Measurements from ENCODE around the gene TMEM126B.
"Not testable (repeated sequence)": the region's sequence is repeated elsewhere in the genome, so short reads cannot be mapped to it uniquely, and the experiment has no call there.

Gene TMEM126B

DNA sequence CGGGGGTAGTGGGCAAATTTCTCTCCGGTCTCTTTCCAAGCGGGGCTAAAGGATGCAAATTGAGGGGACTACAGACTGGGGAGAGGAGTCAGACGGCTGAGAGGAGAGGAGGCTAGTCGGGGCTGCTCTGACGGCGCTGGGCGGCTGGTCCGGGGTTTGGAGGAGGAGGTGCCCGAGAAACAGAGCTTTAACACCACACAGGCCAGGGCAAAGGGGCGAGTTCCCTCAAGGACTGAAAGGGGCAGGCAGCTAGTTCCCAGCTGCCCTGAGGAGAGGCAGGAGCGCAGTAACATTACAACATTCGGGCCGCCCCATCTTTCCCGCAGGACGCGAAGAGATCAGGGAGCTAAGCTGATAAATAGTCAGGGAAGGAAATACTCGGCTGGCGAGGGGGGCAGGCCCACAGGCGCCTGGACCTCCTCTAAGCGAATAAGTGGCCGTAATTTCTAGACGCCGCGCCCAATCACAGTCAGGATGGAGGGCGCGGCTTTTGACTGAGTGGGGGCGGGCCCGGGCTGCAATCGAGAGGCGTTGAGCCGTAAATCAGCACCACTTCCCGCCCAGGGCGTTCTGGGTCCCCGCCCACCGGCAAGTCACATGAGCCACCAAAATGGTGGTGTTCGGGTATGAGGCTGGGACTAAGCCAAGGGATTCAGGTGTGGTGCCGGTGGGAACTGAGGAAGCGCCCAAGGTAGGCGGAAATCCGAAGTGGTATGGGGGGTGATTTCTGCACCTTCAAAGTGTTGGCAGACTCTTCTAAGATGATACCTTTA lies at the start of gene TMEM126B:
Gene TMEM126B, plus strand, starts transcription at position 596 of the 773 bp plus-strand sequence. Its CDS starts 15 bp downstream, at position 611.
- DNase-seq: peak; percentile 99

DNA sequence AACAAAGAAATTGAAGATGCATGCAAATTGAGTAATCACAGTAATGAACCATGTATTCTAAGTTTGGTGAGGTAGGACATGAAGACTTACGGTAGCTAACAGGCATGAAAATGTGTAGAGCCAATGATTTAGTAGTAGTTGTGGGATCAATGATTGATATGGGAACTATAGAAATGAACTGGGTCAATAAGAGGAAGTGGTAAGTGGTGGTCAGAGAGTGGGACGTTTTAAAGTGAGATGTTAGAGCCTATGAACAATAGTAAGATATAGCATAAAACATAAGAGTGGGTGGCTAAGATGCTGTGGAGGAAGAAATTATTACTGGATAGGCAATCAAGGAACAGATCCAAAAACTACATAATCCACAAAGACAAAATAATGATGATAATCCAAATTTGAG lies 46.3 kb upstream of the TMEM126B start:
- no peak for DNase-seq

DNA sequence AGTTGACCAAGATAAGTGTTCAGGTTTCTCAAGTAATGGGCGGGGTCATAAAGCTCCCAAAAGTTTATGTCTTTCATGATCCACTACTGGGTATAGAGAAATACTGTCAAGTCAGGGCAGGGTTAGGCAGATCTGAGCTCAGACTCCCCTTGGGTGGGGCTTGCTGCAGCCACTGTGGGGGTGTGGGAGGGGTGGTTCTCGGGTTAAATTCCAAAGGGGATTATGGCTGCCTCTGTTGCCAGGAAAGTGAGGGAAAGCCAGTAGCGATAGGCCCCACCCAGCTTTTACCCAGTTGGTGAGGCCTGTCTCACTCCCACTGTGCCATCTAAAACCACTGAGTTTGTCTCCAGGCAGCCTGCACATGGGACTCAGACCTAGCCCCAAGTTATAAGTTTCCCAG lies 39.0 kb upstream of the TMEM126B start:
- DNase-seq: no peak

DNA sequence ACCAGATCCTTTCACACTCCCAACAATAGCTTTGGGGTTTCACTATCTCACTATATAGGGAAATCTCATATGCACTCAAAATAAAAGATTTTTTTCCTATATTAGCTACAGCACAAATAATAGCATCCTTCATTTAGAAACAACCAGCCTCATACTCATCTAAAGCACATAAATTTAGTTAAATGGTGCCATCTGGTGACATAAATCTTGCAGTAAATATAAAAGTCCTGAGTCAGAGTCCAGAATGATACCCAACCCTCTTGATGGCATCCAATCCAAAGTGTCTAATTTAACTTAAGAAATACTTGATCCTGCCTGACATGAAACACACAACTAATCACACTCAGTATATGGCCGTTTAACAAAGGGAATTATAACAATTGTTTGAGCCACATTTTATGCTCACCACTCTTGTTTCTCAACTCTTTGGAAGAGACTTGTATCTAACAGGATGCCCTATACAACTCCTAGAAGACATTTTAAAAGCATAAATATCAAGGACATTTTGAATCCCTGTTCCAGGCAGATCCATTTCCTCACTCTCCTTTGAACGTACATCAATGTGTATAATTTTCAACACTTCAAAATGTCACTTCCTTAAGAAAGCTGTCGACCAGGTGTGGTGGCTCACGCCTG lies 37.4 kb upstream of the TMEM126B start:
- DNase-seq: no peak

DNA sequence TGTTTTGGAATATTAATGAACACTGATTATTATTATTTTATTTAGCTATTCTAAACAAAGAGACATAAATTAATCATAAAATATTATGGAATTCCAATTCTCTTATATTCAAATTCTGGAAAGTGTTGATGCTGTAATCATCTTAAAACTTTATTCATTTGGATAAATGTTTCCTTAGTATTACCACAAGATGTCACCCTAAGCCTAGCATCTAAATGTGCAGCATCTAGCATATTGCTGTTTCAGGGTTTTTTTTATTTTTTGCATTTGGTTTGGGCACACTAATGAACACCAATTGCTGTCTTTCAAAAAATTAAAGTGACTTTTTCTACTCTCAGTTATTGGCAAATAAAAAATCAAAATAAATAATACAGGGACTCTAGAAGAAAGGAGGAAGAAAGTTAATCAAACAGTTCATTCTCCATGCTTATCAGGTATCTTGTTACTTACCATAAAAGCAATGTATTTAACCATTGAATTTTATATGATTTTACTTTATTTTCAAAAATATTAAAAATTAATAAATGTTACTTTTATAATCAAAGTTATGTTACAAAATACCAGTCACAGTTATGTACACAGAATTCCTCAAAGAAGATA lies 33.0 kb upstream of the TMEM126B start:
- DNase-seq: no peak

DNA sequence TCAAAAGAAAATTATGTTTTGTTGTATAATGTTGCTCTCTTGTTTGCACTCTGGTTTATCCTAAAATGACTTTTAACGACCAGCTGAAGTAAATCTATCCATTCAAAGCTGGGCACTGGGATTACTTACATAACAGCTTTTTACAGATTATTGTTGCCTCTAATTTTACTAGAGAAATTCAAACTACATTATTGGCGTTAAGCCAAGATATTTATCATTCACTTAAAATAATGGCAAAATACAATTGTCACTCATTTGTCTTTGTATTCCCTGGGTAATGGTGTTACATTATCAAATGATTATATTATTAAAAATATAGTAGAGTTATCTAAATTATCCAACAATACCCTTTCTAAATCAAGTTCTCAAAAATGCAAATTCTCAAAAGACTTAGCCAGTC lies 31.5 kb upstream of the TMEM126B start:
- no peak for DNase-seq

DNA sequence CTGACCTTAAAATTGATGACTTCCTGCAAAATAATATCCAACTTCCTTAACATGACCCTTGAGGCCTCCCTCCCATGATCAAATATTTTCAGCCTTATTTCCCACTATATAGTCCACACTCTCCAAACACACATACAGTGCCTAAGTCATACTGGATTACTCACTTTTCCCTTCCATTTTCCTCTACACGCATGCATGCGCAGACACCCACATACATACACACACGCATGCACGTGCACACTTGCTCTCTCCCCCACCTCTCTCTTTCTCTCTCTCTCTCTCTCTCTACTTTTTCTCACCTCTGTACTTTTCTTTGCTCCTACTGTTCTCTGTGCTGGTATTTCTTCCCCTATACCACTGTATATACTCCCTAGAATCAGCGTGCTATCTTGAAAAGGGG lies 29.3 kb upstream of the TMEM126B start:
- DNase-seq: no peak

DNA sequence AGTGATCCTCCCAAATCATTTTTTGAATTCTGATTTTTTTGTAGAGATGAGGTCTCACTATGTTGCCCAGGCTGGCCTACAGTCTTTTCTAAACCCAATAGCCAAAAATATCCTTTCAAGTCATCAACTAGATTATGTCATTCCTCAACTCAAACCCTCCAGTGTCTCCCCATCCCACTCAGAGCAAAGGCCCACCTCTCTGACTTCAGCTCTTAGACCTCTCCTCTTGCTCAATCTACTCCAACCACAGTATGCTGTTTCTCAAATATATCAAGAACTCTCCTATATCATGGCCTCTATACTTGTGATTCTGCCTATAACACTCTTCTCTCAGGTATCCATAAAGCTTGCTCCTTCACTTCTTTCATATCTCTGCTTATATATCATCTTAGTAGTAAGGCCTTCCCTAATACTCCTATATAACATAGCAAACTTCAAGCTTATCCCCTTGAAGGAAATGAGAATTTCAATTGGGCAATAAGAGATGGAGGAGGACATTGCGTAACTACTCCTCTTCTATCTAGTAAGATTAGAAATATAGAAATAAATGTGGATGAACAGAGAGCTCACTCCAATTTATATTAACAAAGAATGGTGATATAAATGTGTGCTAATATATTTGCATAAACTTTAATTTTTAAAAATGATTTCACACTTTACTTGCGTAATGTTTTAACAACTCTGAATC lies 25.7 kb upstream of the TMEM126B start:
- no peak for DNase-seq

DNA sequence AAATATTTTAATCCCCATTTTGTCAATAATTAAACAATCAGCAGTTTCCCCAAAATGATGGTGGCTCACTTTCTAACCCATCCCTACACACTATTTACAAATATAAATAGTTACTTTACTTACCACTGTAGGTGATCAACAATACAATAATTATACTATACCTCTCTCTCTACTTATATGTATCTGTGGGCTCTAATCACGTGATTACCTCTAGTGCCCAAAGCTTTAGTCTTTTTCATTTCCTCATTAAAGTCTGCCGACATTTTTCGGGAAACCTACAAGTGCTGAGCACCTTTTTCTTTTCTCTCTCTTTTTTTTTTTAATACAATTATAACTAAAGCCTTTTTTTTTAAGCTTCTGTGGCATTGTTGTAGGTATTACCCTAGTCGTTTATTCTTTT lies 25.2 kb upstream of the TMEM126B start:
- no peak for DNase-seq

DNA sequence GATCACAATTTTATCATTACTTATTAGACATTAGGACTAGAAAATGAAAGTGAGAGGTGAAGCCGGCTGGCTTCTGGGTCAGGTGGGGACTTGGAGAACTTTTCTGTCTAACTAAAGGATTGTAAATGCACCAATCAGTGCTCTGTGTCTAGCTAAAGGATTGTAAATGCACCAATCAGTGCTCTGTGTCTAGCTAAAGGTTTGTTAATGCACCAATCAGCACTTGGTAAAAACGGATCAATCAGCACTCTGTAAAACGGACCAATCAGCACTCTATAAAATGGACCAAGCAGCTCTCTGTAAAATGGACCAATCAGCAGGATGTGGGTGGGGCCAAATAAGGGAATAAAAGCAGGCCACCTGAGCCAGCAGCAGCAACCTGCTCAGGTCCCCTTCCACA lies 22.2 kb upstream of the TMEM126B start:
- not testable (repeated sequence) for DNase-seq

DNA sequence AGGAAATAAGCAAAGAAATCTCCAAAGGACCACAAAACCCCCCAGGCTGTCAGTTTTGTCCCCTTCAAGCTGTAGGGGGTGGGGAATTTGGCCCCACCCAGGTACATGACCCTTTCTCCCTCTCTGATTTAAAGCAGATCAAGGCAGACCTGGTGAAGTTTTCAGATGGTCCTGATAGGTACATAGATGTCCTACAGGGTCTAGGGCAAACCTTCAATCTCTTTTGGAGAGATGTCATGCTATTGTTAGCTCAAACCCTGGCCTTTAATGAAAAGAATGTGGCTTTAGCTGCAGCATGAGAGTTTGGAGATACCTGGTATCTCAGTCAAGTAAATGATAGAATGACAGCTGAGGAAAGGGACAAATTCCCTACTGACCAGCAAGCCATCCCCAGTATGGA lies 19.8 kb upstream of the TMEM126B start:
- not testable (repeated sequence) for DNase-seq

DNA sequence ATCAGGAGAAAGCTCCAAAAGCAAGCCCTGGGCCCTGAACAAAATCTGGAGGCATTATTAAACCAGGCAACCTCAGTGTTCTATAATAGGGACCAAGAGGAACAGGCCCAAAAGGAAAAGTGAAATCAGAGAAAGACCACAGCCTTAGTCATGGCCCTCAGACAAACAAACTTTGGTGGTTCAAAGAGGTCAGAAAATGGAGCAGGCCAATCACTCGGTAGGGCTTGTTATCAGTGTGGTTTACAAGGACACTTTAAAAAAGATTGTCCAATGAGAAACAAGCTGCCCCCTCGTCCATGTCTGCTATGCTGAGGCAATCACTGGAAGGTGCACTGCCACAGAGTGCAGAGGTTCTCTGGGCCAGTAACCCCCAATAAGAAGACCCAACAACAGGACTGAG lies 19.1 kb upstream of the TMEM126B start:
- DNase-seq: not testable (repeated sequence)

DNA sequence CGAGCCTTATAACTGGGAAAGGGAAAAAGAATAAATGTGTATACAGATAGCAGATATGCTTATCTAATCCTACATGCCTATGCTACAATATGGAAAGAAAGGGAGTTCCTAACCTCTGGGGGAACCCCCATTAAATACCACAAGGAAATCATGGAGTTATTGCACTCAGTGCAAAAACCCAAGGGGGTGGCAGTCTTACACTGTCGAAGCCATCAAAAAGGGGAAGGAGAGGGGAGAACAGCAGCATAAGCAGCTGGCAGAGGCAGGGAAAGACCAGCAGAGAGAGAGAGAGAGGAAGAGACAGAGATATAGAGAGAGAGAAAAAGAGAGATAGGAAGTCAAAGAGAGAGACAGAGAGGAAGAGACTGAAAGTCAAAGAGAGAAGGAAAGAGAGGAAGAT lies 16.8 kb upstream of the TMEM126B start:
- DNase-seq: not testable (repeated sequence)

DNA sequence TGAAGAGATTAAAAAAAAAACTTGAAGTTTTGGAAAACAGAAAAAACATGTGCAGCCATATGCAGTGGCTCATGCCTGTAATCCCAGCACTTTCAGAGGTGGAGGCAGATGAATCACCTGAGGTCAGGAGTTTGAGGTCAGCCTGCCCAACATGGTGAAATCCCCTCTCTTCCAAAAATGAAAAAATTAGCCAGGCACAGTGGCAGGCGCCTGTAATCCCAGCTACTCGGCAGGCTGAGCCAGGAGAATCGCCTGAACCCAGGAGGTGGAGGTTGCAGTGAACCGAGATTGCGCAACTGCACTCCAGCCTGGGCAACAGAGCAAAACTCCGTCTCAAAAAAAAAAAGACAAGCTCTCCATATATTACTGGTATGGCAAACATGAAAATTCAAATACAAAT lies 8.9 kb upstream of the TMEM126B start:
- DNase-seq: no peak

DNA sequence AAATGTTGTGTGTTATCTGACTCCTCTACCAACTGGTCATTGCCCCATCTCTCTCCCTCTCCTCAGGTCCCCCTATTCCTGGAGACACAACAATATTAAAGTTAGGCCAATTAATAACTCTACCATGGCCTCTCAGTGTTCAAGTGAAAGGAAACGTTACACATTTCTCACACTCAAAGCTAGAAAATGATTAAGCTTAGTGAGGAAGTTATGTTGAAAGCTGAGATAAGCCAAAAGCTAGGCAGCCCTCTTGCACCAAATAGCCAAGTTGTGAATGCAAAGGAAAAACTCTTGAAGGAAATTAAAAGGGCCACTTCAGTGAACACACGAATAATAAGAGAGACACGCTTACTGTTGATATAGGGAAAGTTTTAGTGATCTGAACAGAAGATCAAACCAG lies 8.1 kb upstream of the TMEM126B start:
- no peak for DNase-seq

DNA sequence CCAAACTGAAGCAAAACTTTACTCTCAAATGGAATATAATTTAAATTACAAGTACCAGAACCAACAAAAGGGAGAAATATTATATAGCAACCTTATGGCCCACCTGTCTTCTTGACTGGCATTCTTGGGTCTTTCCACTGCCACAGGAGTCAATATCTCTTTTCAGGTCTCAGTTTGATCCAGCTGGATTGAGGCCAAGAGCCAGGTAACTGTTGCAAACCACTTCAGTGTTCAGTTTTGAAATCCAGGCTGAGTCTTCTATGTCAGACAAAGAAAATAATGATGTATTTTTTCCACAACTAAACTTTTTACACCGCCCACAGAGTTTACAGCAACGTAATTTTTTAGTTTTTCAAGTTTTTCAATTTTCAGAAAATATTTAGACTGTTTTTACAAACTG lies 1.9 kb upstream of the TMEM126B start:
- no peak for DNase-seq

DNA sequence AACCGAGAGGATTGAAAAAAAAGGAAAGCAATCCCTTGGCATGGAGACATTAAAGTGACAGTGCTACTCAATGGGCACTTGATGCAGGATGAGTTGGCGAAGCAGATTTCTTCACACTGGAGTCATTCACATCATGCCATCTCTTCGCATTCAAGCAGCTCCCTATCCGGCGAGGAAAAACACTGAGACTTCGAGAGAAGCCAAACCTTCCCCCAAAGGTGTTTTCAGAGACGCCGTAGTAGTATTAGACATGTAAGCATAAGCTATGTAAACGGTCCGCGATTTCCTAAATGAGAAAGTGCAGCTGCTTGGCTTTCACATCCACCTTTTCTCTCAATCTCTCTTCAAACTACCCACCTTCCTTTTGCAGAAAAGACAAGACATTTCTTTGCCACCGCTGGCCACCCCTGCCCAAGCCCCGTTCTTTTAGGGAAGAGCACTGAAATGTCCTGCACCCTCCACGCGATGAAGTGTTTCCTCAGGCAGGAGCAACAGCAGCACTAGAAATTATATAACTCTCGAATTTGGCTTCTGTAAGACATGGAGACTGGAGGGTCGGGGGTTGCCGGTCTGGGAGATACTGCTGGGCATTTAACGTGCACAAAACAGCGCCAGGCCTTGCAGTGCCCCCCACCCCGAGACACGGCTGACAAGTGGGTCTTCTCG lies 928 bp upstream of the TMEM126B start, which contains the start of gene DLG2:
Gene DLG2, minus strand, starts transcription at position 13 of the 666 bp plus-strand sequence.
- DNase-seq: no peak

DNA sequence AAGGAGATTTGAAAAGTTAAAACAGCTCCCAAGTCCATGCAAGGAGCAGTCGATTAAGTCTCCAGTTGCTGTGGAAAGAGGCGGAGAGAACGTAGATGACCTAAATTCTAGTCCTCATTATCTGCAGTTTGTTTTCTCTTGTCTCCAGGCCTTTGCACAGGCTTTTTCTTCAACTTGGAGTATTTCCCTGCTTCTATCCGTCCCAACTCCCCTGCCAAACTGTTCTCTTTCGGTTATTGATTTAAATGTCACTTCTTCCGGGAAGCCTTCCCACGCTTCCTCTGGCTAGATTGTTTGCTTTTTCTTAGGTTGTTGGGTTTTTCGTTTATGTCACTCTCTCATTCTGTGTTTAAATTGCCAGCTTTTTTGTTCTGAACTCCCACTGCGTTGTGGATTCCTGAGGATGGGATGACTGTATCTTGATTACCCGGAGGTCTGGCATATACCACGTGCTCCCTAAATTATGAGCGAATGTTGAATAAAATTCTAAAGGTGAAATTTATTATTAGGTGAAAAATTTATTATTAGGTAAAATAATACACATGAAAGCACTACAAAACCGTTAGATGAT lies 463 bp downstream of the TMEM126B start:
- peak; percentile 65 for DNase-seq

DNA sequence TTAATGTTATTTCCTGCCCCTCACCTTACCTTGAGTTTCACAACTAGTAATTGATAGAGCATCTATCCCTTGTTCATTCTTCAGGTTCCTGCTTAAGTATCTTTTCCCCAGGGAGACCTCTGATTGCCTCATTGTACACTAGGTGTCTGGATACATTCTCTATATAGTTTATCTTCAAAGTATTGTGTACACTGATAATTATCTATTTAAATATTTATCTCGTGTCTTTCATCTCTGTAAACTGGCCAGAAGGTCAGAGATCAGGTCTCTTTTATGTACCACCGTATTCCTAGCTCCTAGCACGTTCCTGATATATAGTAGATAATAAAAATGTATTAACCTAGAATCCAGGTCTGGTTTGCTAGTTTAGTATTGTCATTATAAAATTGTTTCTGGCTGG lies 6.4 kb downstream of the TMEM126B start:
- DNase-seq: no peak

DNA sequence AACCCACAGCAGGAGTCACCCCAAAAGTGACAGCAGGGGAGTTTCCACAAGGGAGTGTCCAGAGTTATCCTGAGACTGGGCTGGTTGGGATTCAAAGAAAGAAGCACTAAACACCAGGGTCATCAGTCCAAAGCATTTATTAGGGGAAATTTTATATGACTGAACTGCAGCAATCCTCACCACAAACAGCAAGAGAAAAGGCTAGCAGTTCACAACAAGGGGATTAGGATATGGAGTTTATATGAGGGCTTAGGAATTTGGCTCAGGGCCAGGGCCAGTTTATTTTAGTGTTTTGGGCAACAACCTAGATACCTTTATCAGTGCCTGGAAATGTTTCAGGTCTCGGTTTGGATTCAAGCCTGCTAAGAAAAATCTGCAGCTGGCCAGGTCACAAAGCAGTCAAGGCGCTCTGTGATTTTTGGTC lies 14.8 kb downstream of the TMEM126B start:
- no peak for DNase-seq

DNA sequence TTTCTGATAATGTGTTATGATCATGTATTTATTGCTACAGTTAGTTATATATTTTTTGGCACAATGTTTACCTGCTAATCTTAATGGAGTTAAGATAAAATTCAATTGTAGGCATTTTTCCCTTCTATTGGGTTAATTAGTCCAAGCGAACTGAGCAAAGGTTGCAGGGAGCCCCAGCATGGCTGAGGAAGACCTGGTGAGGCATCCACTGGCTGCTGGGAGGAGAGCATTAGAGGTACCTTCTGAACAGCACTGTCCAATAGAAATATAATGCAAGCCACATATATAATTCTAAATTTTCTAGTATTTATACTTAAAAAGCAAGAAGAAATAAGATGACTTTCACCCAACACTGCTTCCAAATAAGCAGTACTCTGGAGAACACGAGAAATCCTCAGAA lies 18.7 kb downstream of the TMEM126B start:
- DNase-seq: no peak

DNA sequence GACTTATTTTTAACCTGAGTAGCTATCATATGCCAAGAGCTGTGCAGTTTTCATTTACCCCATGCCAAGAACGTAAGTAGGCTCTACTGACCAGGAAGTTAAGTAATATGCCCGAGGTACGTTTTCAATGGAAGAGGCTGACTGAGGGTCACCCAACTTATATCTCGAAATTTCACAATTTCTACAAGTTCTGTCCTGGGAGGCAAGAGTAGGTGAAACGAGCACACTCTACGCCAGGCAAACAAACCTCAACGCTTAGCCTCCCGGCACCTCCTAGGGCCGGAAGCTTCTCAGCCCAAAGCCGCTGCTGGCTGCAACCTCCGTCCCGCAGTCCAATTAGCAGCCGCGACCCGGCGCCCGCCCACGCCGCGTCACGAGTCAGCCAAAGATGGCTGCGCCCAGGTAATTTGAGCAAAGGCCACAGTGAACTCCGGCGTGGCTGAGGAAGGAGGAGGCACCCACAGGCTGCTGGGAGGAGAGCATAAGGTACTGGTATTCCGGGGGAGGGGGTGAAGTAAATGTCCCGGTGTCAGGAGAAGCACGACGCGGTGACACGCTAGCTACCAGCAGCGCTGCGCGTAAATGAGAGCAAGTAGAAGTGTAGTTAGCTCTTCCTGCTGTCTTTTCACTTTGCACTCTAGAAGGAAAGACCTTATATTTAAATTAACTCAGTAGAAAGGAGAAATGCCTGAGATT lies 19.4 kb downstream of the TMEM126B start, which contains the start of gene TMEM126A:
Gene TMEM126A, plus strand, starts transcription at position 364 of the 696 bp plus-strand sequence. CDS start 2,289 bp downstream, outside the sequence.
- peak; percentile 97 for DNase-seq
